Loucy (cell line): ENCODE data around the gene PDE4DIP.
"Not testable (repeated sequence)": the region's sequence is repeated elsewhere in the genome, so short reads cannot be mapped to it uniquely, and the experiment has no call there.

Experiments used
- CTCF ChIP-seq: fragments of 200-600 bp; sonication (generic); conservative IDR thresholded peaks from 2 replicates; pipeline ENCODE4 v1.5.1; 2014; ENCODE audit warnings: mild to moderate bottlenecking, antibody characterized with exemption, low read length
- EZH2phosphoT487 ChIP-seq: fragments of 200-600 bp; IDR thresholded peaks from 2 replicates; pipeline ENCODE4 v1.6.1; 2018; ENCODE audit warnings: antibody characterized with exemption, mild to moderate bottlenecking, moderate library complexity, borderline replicate concordance

- not testable (repeated sequence) for TF ChIP-seq CTCF, EZH2phosphoT487
Observed at GRCh38 chr1:148822180-148822579, 22.0 kb upstream of the PDE4DIP start.
